ENCODE results near the gene GSDME.

Gene GSDME

DNA sequence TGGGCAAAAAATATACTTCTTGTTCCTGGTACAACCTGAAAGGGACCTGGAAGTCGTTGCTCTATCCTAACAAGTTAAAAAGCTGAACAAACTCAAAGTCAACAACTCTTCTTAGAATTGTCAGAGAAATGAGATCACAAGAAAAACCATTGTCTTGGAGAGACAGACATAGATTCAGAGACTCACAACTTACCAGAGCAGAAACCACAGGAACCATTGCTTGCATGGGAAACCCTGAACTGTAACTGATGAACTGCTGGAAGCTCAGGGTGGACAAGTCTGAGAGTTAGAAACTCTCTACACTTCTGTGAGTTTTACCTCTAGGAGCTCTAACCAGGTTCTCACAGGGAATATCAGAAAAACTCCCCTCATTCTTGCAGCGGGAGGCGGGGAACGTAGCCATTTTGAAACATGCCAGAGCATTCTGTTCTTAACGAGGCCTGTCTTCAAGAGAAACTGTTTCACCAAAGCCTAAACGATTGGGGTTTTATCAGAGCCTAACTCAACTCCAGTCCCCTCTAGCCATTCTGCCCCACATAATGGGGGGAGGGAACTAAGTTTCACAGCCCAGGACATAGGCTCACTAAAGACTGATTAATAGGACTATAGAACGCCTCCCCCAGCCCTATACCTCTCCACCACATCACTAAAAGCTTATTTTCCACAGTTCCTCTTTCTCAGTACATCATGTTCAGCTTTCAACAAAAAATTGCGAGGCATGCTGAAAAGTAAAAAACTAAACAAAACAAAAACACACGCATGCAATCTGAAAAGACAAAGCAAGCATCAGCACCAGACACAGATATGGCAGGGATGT, 12.0 kb upstream of the GSDME start:
- DNase-seq: no peak

DNA sequence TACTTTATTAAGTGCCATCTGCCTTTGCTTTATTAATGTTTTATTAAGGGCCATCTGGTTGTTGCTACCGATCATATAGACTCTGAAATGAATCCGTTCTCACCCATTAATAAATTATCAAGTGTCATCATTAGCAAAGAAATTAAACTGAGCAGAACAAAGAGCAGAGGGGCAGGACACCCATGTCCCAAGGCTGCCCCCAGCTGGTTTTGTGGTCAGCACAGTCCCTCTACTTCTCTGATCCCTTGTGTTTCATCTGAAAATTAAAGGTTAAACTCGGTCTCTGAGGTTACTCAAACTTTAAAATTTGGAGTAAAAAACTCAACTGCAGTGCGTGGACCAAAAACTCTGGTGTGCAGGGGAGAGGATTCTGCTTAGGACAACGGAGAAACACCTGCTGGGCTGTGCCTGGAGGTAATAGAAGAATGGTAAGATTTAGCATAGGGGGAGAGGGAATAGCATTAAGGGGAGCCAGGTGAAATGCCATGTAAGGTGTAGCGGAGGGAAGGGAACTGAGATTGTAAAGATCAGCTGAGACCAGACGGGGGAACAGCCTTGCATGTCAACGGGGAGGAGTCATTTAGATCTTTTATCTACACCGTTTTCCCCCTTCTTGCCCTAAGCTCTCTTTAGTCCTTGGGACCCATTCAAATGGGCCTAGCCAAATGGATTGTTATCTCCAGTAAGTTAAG, 10.8 kb upstream of the GSDME start:
- DNase-seq: no peak

GRCh38 chr7:24764972-24765744, 7.9 kb upstream of the GSDME start:
- no peak for DNase-seq

DNA sequence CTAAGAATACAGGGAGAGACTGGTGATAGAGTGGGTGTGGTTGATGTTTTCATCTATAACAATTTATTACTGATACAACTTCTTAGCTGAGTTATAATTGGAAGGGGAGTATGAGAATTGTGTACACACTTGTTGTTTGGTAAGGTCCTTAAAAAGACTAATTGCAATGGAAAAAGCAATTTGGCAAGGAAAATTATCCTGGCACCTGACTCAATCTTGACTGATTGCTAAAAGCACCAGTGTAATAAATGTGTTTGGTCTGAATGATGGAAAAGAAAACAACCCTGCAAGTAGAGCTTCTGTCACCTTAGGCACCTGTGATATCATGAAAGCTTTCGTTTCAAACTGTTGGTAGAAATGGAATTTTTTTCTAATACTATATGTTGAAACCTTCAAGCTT, 6.7 kb upstream of the GSDME start:
- no peak for DNase-seq

DNA sequence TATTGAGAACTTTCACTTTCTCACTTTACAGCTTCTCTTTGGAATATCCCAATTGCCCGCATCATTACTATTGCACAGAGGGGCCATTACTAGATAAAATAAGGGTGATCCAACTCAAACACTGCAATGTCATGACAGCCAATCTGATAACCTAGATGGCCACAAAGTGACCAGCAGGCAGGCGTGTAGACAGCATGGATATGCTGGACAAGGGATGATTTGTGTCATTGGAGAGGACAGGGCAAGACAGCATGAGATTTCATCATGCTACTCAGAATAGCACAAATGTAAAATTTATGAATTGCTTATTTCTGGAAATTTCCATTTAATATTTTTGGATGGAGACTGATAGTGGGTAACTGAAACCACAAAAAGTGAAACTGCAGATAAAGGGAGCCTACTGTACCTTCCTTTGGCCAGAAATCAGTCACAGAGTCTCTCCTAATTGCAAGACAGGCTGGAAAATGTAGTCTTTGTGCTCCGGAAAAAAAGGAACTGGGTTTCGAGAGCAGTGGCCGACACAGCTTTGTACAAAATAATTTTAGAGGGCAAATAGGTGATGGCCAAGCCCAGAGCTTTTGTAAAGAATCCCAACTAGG, 6.1 kb upstream of the GSDME start:
- DNase-seq: no peak

DNA sequence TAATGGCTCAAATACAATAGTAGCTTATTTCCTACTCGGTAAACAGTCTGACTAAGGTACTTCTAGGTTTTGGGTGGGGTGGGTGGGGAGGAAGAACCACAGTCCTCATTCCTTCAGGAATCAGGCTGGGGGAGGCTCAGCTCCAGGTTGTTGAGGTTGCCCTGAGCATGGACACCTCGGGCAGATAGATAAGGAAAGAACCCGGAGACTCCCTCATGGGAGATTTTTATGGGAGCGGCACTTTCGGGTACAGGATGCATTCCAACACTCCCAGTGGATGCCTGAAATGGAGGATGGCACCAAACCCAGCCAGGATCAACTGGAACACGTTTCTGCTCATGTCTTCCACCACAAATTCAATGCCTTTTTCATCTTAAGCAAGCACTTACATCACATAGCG, 5.5 kb upstream of the GSDME start:
- no peak for DNase-seq

DNA sequence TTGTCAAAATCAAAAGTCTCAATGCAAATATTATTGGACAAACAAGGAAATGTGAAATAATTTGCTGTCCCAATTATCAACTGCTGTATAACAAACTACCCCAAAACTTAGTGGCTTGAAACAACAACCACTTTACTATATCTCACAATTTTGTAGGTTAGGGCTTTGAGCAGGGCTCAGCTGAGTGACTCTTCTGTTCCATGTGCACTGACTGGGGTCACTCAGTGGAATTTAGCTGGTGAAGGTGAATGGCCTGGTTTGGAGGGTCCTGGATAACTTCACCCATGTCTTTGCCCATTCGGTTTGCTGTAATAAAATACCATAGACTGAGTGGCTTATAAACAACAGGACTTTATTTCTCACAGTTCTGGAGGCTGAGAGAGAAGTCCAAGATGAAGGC, 3.7 kb upstream of the GSDME start:
- DNase-seq: no peak

GRCh38 chr7:24756545-24757352, 515 bp downstream of the GSDME start:
- peak; percentile 76 for DNase-seq

GRCh38 chr7:24755541-24756407, 1.5 kb downstream of the GSDME start:
- no peak for DNase-seq

GRCh38 chr7:24754906-24755506, 2.3 kb downstream of the GSDME start:
- no peak for DNase-seq

DNA sequence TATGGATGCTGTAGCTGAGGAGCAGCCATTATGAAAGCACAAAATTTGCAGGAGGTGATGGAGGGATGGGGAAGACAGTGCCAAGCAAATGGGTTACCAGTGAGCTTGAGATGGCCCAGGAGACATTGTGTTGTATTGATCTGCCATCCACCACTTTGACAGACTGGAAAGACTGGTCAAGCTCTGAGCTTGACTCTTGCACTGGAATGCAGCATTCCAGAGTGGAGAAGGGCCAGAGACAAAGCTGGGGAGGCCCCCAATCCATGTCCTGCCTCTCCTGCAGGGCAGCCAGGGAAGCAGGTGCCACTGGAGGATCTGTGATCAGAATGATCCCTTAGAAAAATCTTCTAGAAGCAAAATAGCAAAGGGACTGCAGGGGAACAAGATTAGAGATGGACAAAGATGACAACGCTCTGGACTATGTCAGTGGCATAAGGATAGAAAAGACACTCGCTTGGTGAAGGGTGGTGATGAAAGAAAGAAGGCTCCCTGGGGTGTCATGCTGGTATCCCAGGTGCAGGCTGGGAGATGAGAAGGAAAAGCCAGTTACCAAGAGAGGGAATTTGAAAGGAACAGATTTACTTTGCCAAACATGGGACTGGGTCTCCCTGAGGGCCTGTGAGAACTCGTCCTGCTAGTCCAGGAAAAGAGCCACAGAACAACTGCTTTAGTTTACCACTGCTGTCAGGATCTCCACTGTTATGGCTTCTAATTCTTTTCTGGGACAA, 5.0 kb downstream of the GSDME start:
- no peak for DNase-seq

DNA sequence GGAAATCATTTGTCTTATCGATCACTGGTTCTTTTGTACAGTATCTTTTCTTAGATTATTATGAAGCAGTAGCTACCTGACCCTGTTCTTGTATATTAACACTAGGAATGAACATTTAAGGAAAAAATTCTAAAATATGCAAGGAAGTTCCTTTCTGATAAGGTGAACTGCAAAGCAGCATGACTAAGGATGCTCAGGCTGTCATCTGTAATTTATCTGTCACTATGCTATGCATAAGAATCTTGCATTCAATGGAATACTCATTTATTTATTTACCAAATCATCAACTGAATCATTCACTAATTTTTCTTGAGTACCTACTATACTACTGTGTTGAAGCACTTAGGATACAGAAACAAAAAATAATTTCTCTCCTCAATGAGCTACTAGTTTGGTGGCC, 5.8 kb downstream of the GSDME start:
- DNase-seq: no peak

- DNase-seq: no peak
Observed at GRCh38 chr7:24750441-24751055, 6.7 kb downstream of the GSDME start.

DNA sequence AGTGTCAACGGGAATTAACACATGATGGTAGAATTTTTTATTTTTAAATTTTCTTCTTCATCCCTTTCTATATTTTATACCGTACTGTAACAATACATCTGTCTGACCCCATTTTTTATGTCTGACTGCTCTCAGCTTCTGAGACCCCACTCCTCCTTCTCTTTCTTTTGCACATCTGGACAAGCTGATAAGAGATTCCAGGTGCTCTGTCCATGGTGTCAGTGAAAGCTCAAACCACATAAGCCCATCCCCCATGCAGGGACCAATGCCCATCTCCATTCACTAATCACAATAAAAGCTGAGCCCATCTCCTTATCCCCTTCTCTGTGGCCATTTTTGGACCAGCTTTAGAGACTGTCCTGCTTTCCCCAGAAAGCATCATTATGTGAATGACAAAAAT, 8.7 kb downstream of the GSDME start:
- DNase-seq: no peak

- DNase-seq: no peak
Observed at GRCh38 chr7:24745355-24745754, 11.9 kb downstream of the GSDME start.

- no peak for DNase-seq
Observed at GRCh38 chr7:24743471-24743870, 13.8 kb downstream of the GSDME start.

DNA sequence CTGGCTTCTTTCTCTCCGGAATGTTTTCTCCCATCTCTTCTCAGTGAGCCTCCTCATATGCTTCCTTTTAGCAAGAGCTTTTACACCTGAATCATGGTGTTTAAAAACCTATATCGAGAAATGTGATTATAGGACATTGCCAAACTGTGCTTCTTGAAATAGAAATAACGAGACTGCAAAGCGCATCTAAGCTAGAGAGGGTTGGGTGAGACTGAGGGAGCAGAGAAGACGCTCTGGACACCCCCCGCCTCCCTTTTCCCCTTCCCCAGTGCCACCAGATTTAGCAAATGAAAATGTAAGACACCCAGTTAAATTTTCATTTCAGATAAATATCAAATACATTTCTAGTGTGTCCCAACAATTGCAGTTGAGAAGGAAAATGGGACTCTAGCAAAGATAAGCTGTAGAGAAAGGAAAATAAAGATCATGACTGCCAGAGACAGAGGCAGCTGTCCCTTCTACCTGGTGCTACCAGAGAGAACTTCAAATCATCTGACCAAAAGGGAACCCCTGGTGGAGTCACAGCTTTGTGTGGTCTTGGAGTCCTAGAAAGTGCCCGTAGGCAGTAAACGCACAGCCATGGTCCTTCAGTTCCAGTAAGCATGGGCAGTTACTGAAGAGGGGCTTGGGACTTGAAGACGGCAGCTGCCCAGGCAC, 14.6 kb downstream of the GSDME start:
- no peak for DNase-seq

- no peak for DNase-seq
Observed at GRCh38 chr7:24741679-24742505, 15.4 kb downstream of the GSDME start.
